Measurements from ENCODE around the gene FAM170B.

FAM170B gene

DNA sequence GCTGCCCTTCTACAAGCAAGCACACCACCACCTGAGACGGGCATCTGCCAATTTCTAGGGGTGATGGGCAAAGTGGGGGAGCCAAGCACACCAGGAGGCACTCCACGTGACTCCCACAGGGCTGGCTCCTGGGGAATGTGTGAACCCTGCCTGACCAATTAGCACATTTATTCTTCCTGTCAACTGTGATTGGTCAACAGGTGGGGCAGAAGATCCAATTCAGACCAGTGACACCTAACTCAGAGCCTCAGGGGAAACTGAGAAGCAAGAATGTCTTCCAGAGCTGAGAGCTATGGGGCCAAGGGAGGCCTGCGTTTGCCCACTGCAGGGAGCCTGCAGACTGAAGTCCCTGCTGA, 38.9 kb upstream of the FAM170B start:
- no peak overlapping the region for H3K4me3 ChIP-seq (ENCODE audit: low read depth, low read length)
- TF ChIP-seq, protein P1, sequence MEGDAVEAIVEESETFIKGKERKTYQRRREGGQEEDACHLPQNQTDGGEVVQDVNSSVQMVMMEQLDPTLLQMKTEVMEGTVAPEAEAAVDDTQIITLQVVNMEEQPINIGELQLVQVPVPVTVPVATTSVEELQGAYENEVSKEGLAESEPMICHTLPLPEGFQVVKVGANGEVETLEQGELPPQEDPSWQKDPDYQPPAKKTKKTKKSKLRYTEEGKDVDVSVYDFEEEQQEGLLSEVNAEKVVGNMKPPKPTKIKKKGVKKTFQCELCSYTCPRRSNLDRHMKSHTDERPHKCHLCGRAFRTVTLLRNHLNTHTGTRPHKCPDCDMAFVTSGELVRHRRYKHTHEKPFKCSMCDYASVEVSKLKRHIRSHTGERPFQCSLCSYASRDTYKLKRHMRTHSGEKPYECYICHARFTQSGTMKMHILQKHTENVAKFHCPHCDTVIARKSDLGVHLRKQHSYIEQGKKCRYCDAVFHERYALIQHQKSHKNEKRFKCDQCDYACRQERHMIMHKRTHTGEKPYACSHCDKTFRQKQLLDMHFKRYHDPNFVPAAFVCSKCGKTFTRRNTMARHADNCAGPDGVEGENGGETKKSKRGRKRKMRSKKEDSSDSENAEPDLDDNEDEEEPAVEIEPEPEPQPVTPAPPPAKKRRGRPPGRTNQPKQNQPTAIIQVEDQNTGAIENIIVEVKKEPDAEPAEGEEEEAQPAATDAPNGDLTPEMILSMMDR (IDR thresholded peaks at IDR 0.05; ENCODE audit: low read depth, low read length) = no peak

- no peak overlapping the region for H3K4me3 ChIP-seq (ENCODE audit: low read depth, low read length)
- TF ChIP-seq, protein P1 (IDR thresholded peaks at IDR 0.05; ENCODE audit: low read depth, low read length) = no peak
Measured at GRCh38 chr10:49172061-49172776, 38.4 kb upstream of the FAM170B start.

- TF ChIP-seq, protein P1 (IDR thresholded peaks at IDR 0.05; ENCODE audit: low read depth, low read length) = no peak
- H3K4me3 ChIP-seq (ENCODE audit: low read depth, low read length) = no peak overlapping the region
Measured at GRCh38 chr10:49171326-49172060, 37.7 kb upstream of the FAM170B start.

DNA sequence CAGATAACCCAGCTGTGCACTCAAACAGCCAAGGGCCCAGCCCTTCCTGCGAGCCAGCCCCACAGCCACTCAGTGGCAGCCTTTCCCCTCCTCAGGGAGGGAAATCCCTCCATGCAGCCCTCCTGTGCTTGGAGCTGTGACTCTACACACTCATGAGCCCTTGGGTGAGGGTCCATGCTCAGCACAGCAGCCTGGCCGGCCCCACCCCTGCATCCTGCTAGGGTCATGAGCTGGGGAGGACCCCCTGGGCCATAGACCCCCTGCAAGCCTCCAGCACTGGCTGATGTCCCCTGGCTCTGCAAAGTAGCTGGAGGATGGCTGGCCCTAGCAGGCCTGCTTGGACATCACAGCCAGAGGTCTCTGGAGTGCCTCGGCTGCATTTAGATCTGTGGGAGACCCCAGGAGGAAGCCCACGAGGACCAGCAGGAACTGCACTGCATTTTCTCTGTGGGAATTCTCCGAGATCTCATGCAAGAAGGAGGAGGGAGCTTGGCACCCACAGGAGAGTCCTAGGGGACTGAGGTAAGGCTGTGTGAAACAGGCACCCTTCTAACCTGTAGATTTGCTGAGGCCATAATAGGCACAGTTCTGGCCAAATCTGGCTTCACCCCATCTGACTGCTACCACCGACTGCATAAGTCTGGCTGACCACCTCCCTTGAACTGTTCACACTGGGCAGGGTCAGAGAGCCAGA, 37.0 kb upstream of the FAM170B start:
- TF ChIP-seq, protein P1 (IDR thresholded peaks at IDR 0.05; ENCODE audit: low read depth, low read length) = no peak
- H3K4me3 ChIP-seq (ENCODE audit: low read depth, low read length) = no peak overlapping the region

GRCh38 chr10:49169776-49170175, 36.0 kb upstream of the FAM170B start:
- TF ChIP-seq, protein P1 (IDR thresholded peaks at IDR 0.05; ENCODE audit: low read depth, low read length) = no peak
- H3K4me3 ChIP-seq (ENCODE audit: low read depth, low read length) = no peak overlapping the region

GRCh38 chr10:49168831-49169500, 35.1 kb upstream of the FAM170B start:
- H3K4me3 ChIP-seq (ENCODE audit: low read depth, low read length) = no peak overlapping the region
- TF ChIP-seq, protein P1 (IDR thresholded peaks at IDR 0.05; ENCODE audit: low read depth, low read length) = no peak
